Renal cortical epithelial cell (primary cell): Measurements from ENCODE around the gene MAST2. TPM values are rescaled to one million over a fixed set of nuclear protein-coding genes. Genes with fewer than 3 reads are reported as not detected.
A peak's percentile ranks its signal among the peaks of the same experiment; 100 is the strongest.
"Not testable (repeated sequence)": the region's sequence is repeated elsewhere in the genome, so short reads cannot be mapped to it uniquely, and the experiment has no call there.

Experiments
- DNase-seq: peaks from one replicate; pipeline ENCODE4 v3.0.0-alpha.2; 2011; ENCODE audit warnings: low read depth
- total RNA-seq: library from RNA; depleted of rRNA; stranded (reverse); fragments of >200 nt; gene quantifications from 2 replicates; pipeline ENCODE4 v1.2.3, GENCODE V29; 2014

Gene MAST2
- total RNA-seq, 1 donor from 2014 or later, result 24.8 TPM

GRCh38 chr1:45894331-45894730 lies 90.9 kb downstream of the MAST2 start:
- no peak for DNase-seq

- no peak for DNase-seq
These were observed 91.5 kb downstream of the MAST2 start for GRCh38 chr1:45894921-45895320.

GRCh38 chr1:45895406-45895805 lies 92.0 kb downstream of the MAST2 start:
- DNase-seq, result no peak

GRCh38 chr1:45906883-45907282 lies 103.5 kb downstream of the MAST2 start:
- no peak for DNase-seq

GRCh38 chr1:45908611-45909140 lies 105.3 kb downstream of the MAST2 start:
- no peak for DNase-seq

GRCh38 chr1:45911634-45912033 lies 108.2 kb downstream of the MAST2 start:
- no peak for DNase-seq

GRCh38 chr1:45913183-45913683 lies 109.8 kb downstream of the MAST2 start:
- DNase-seq, result peak; percentile 95

GRCh38 chr1:45913731-45914501 lies 110.5 kb downstream of the MAST2 start:
- no peak for DNase-seq

GRCh38 chr1:45914836-45915235 lies 111.4 kb downstream of the MAST2 start:
- no peak for DNase-seq

GRCh38 chr1:45922374-45922773 lies 119.0 kb downstream of the MAST2 start:
- no peak for DNase-seq

GRCh38 chr1:45922813-45923212 lies 119.4 kb downstream of the MAST2 start:
- no peak for DNase-seq

- DNase-seq, result no peak
These were observed 119.9 kb downstream of the MAST2 start for GRCh38 chr1:45923343-45923742.

- peak; percentile 35 for DNase-seq
These were observed 121.3 kb downstream of the MAST2 start for GRCh38 chr1:45924736-45925135.

- no peak for DNase-seq
These were observed 122.4 kb downstream of the MAST2 start for GRCh38 chr1:45925728-45926287.

GRCh38 chr1:45926330-45926729 lies 122.9 kb downstream of the MAST2 start:
- no peak for DNase-seq

GRCh38 chr1:45927231-45927915 lies 124.0 kb downstream of the MAST2 start:
- DNase-seq, result not testable (repeated sequence)

- DNase-seq, result no peak
These were observed 125.2 kb downstream of the MAST2 start for GRCh38 chr1:45928486-45929205.

GRCh38 chr1:45929257-45929687 lies 125.9 kb downstream of the MAST2 start:
- DNase-seq, result peak; percentile 58

- no peak for DNase-seq
These were observed 127.1 kb downstream of the MAST2 start for GRCh38 chr1:45930258-45931150.

GRCh38 chr1:45932205-45932604 lies 128.8 kb downstream of the MAST2 start:
- DNase-seq, result not testable (repeated sequence)

- DNase-seq, result no peak
These were observed 131.5 kb downstream of the MAST2 start for GRCh38 chr1:45934947-45935346.
